HCT116 (cell line): ENCODE measurements around the gene OR2L3. TPM values are rescaled to one million over a fixed set of nuclear protein-coding genes. Genes with fewer than 3 reads are reported as not detected.
"Not testable (repeated sequence)": the region's sequence is repeated elsewhere in the genome, so short reads cannot be mapped to it uniquely, and the experiment has no call there.

Experiments used
- ATAC-seq: fragments of 200-7000 bp; cut with Tn5 transposase; 2 replicates; pipeline ENCODE4 v1.9.1; 2020; ENCODE audit warnings: mild to moderate bottlenecking, moderate library complexity
- BruUV-seq: library from RNA; stranded (reverse); fragments of 400-500 nt; replicated peaks from 2 replicates; lab custom pipeline; 2021; lab: Mats Ljungman, UMichigan
- CTCF ChIA-PET: fragments of 300-600 bp; sonication (Branson Sonifier 250); formaldehyde crosslinking; loops from one replicate; lab custom pipeline; 2021; ENCODE audit warnings: antibody characterized with exemption; lab: Charles Lee
- POLR2A ChIA-PET: fragments of 300-600, 350-600 bp; sonication (Branson Sonifier 250); formaldehyde crosslinking; loops from one replicate; lab custom pipeline; 2021; ENCODE audit warnings: antibody characterized with exemption; lab: Charles Lee
- RAD21 ChIA-PET, 2 experiments: fragments of 300-600 bp; sonication (Branson Sonifier 250); formaldehyde crosslinking; loops; one replicate each; lab custom pipeline; 2023; ENCODE audit warnings: low total read pairs in 2 of 2; ENCODE audit not compliant: uncharacterized antibody in 2 of 2, unreplicated experiment in 2 of 2, low non-redundant PET in 1 of 2; lab: Charles Lee
- DNase-seq: peaks from one replicate; pipeline ENCODE4 v3.0.0-alpha.2; 2010; ENCODE audit warnings: low read depth, low spot score
- H2AFZ ChIP-seq: fragments of 200-600 bp; shearing (Covaris generic), sonication (generic); 2 replicates; pipeline ENCODE4 v1.6.1; 2017; ENCODE audit warnings: low read depth, mixed run types, mixed read lengths, antibody characterized with exemption, low read length; ENCODE audit not compliant: poor library complexity, severe bottlenecking
- H3K27ac ChIP-seq: 2 replicates; pipeline ENCODE4 v1.5.1; 2012; ENCODE audit warnings: low read depth, low read length
- H3K27me3 ChIP-seq: fragments of 200-600 bp; sonication (generic); 2 replicates; pipeline ENCODE4 v1.6.1; 2016; ENCODE audit warnings: mixed run types, low read length, mixed read lengths; ENCODE audit not compliant: insufficient read depth
- H3K36me3 ChIP-seq, 2 experiments: fragments of 200-500 bp in 1 of 2; fragments of 200-600 bp in 1 of 2; sonication (Bioruptor generic) in 1 of 2; sonication (generic) in 1 of 2; 2 replicates each; pipeline versions ENCODE4 v1.5.1 to v1.6.1; 2014 to 2016; ENCODE audit warnings: low read length in 2 of 2, inconsistent platforms in 1 of 2, mixed read lengths in 1 of 2, mixed run types in 1 of 2; ENCODE audit not compliant: insufficient read depth in 2 of 2, control insufficient read depth in 1 of 2
- H3K4me1 ChIP-seq, 2 experiments: fragments of 200-600 bp in 1 of 2; sonication (generic) in 1 of 2; 2 replicates each; pipeline versions ENCODE4 v1.5.1 to v1.6.1; 2012 to 2017; ENCODE audit warnings: low read length in 2 of 2, inconsistent platforms in 1 of 2, mild to moderate bottlenecking in 1 of 2, mixed read lengths in 1 of 2, mixed run types in 1 of 2, moderate library complexity in 1 of 2; ENCODE audit not compliant: insufficient read depth in 2 of 2, control insufficient read depth in 1 of 2
- H3K4me2 ChIP-seq: fragments of 200-600 bp; sonication (generic); 2 replicates; pipeline ENCODE4 v1.6.1; 2017; ENCODE audit warnings: mixed run types, low read length, mixed read lengths
- H3K4me3 ChIP-seq, 2 experiments: fragments of 200-600 bp in 1 of 2; sonication (generic) in 1 of 2; replicated peaks in 1 of 2; 2 replicates each; pipeline ENCODE4 v1.5.1; 2011 to 2016; ENCODE audit warnings: low read length in 2 of 2, control low read depth in 1 of 2, low read depth in 1 of 2, mild to moderate bottlenecking in 1 of 2, mixed read lengths in 1 of 2, mixed run types in 1 of 2
- H3K79me2 ChIP-seq: fragments of 200-600 bp; sonication (generic); 2 replicates; pipeline ENCODE4 v1.6.1; 2017; ENCODE audit warnings: mild to moderate bottlenecking, mixed run types, low read length, moderate library complexity, mixed read lengths; ENCODE audit not compliant: insufficient read depth
- H3K9ac ChIP-seq: fragments of 200-600 bp; sonication (generic); 2 replicates; pipeline ENCODE4 v1.6.1; 2016; ENCODE audit warnings: low read length, mixed read lengths
- H3K9me2 ChIP-seq: fragments of 200-600 bp; sonication (generic), shearing (Covaris generic); 2 replicates; pipeline ENCODE4 v1.6.1; 2017; ENCODE audit warnings: mixed run types, mild to moderate bottlenecking, moderate library complexity; ENCODE audit not compliant: insufficient read depth
- H3K9me3 ChIP-seq, 2 experiments: fragments of 200-500 bp in 1 of 2; fragments of 200-600 bp in 1 of 2; sonication (Bioruptor generic) in 1 of 2; sonication (generic) in 1 of 2; 2 replicates each; pipeline ENCODE4 v1.6.1; 2014 to 2017; ENCODE audit warnings: low read length in 2 of 2, mixed read lengths in 2 of 2, inconsistent platforms in 1 of 2, low read depth in 1 of 2, mild to moderate bottlenecking in 1 of 2, mixed run types in 1 of 2, moderate library complexity in 1 of 2; ENCODE audit not compliant: control insufficient read depth in 1 of 2, insufficient read depth in 1 of 2
- H4K20me1 ChIP-seq: fragments of 200-600 bp; sonication (generic), shearing (Covaris generic); 2 replicates; pipeline ENCODE4 v1.6.1; 2017; ENCODE audit warnings: mixed run types, mild to moderate bottlenecking, moderate library complexity; ENCODE audit not compliant: insufficient read depth
- CEBPB ChIP-seq: IDR thresholded peaks from 2 replicates; pipeline ENCODE4 v1.6.1; 2012; ENCODE audit warnings: low read depth
- POLR2A ChIP-seq: IDR thresholded peaks from 2 replicates; pipeline ENCODE4 v1.7.0; 2011; ENCODE audit warnings: borderline replicate concordance; ENCODE audit not compliant: insufficient read depth, insufficient read length; ENCODE audit errors: extremely low read depth
- SP1 ChIP-seq: IDR thresholded peaks from 2 replicates; pipeline ENCODE4 v1.6.1; 2012; ENCODE audit warnings: low read depth
- ZNF274 ChIP-seq: fragments of 200-500 bp; sonication (Bioruptor generic); IDR thresholded peaks from 2 replicates; pipeline ENCODE4 v1.6.1; 2014; ENCODE audit warnings: mild to moderate bottlenecking, low read depth, low read length, inconsistent platforms
- intact Hi-C: fragments of 100-400 bp; cut with micrococcal nuclease; formaldehyde crosslinking; loops from 2 replicates; pipeline ENCODE4 v1.10.0; 2022
- total RNA-seq: library from RNA; stranded (reverse); gene quantifications from one replicate; pipeline ENCODE4 v1.2.1, GENCODE V29; 2021; ENCODE audit not compliant: unreplicated experiment

The OR2L3 gene
- total RNA-seq, 1 experiment from 2014 or later = not detected

DNA sequence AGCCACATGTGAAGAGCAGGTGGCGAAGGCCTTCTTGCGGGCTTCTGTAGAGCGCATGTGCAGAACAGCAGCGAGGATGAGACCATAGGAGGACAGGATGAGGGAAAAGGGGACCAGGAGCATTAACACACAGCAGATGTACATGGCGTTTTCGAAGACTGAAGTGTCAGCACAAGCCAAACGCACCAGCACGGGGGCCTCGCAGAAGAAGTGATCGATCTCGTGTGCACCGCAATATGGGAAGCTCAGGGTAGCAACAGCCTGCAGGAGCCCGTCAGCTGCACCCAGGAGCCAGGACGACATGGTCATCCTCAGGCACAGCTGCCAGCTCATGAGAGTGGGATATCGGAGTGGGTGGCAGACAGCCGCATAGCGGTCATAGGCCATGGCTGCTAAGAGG, 37.2 kb downstream of the OR2L3 start:
- H3K4me1 ChIP-seq, H3K79me2 ChIP-seq, intact Hi-C loops, H4K20me1 ChIP-seq, H3K4me3 ChIP-seq, CTCF ChIA-PET, H3K9me2 ChIP-seq, H3K36me3 ChIP-seq, POLR2A ChIA-PET, RAD21 ChIA-PET, H3K4me2 ChIP-seq, ATAC-seq, BruUV-seq, H3K27ac ChIP-seq, H3K9me3 ChIP-seq, H2AFZ ChIP-seq, DNase-seq, H3K27me3 ChIP-seq, H3K9ac ChIP-seq: not testable (repeated sequence)

DNA sequence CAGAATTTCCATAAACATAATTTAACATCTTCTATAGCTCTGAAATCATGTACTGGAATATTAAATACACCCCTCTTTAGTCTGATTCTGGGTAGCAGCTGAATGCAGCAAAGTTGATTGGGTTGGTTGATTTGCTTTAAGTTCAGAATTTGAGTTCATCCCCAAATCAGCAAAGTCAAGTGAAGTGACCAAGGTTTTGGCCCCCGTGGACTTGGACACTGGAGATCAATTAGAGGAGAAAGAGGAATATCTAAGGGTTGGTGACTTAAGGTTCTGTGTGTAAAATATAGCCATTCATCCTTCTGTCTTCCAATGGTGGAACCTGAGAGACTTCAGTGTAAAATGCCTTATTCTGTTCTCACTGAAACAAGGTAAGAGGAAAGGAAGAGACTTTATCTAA, 48.2 kb downstream of the OR2L3 start, which contains the start of gene OR2L13:
OR2L13 (plus strand) TSS at position 301 of the 400 bp plus-strand sequence. CDS start 4,192 bp downstream, outside the sequence.
- Histone ChIP-seq H3K4me2 (no peak within 1 kb of the TSS), H3K36me3 (no peaks in the 10 kb centered on the region), H3K9me2 (no peaks in the 10 kb centered on the region), H3K4me1 (no peaks in the 10 kb centered on the region), H3K27me3 (no peaks in the 10 kb centered on the region), H3K27ac (no peak within 1 kb of the TSS), H4K20me1 (no peaks in the 10 kb centered on the region), H2AFZ (no peak within 1 kb of the TSS), H3K4me3 (no peak within 1 kb of the TSS), H3K9ac (no peak within 1 kb of the TSS), H3K9me3 (peaks cover 11 to 24% of the 10 kb centered on the region in 2 experiments; a peak in 2 of 4 replicates), H3K79me2 (no peaks in the 10 kb centered on the region)
- ChIA-PET CTCF (no interaction called here), RAD21 (no interaction called here), POLR2A (no interaction called here)
- intact Hi-C loops = loop anchor here (10.0 kb wide), 1 partner anchor 60 kb away; no protein-coding TSS in a partner anchor
- ATAC-seq (no peak), DNase-seq (no peak)
- TF ChIP-seq SP1 (no peak), ZNF274 (no peak), CEBPB (no peak), POLR2A (no peak)
- no TSS peak for BruUV-seq
